ENCODE results near the gene GHR. TPM values are rescaled to one million over a fixed set of nuclear protein-coding genes. Genes with fewer than 3 reads are reported as not detected.

The GHR gene
- total and polyA plus RNA-seq, 10 of the 15 experiments (the other 5 are each of a cell fraction or from before 2014, with no cell fraction given), result 0.23 to 10.2 (median 0.48) TPM

DNA sequence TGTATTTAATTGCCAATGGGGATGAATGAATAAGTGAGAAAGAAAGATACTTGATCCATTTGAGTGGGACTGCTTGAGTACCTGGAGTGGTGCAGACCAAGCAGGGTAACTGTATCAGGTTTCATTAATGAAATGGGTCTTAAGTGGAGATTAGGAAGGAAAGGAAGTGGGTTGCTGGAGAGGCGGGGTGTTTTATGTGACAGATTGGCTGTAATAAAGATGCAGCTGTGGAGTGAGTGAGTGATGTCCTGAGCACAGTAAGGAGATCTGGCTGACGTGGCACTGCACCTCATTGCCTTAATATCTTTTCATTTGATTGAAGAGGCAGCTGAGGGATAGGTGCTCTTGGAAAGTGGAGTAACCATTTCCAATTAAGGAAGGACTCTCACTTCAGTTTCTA, 172.4 kb downstream of the GHR start:
- Histone ChIP-seq H3K9me3 (replicated peaks; ENCODE audit: control insufficient read depth, insufficient read depth, low read length) (no peaks in the 10 kb centered on the region), H3K9ac (ENCODE audit: control insufficient read depth, insufficient read depth, low read length) (no peak overlapping the region), H4K20me1 (ENCODE audit: control insufficient read depth, insufficient read depth) (no peaks in the 10 kb centered on the region), H3K4me3 (no peak overlapping the region), H3K27me3 (replicated peaks in 1 of 2; ENCODE audit: control insufficient read depth in 2 of 2, insufficient read depth in 2 of 2, low read length in 1 of 2) (no peaks in the 10 kb centered on the region), H3K27ac (ENCODE audit: control insufficient read depth, insufficient read depth) (no peak overlapping the region), H3K4me2 (ENCODE audit: control insufficient read depth, insufficient read depth) (no peak overlapping the region), H3K36me3 (ENCODE audit: control insufficient read depth in 2 of 2, insufficient read depth in 2 of 2, low read length in 1 of 2) (no peaks in the 10 kb centered on the region), H3K4me1 (ENCODE audit: control insufficient read depth, insufficient read depth, low read length) (no peaks in the 10 kb centered on the region), H2AFZ (ENCODE audit: control insufficient read depth, low read depth, low read length) (no peak overlapping the region), H3K79me2 (ENCODE audit: control insufficient read depth, insufficient read depth, low read length) (no peaks in the 10 kb centered on the region)
- FAIRE-seq (no peak), DNase-seq (ENCODE audit: low read depth, low spot score) (no peak), ATAC-seq (no peak)
- ChIA-PET RAD21 (ENCODE audit: unreplicated experiment) (no interaction called here), CTCF (interaction anchor here (1.4 to 2.5 kb wide), 2 partner anchors 10 to 12 kb away, joined by 3 to 11 read pairs; no protein-coding TSS in a partner anchor), POLR2A (no interaction called here), SMC1A (ENCODE audit: uncharacterized antibody, unreplicated experiment) (interaction anchor here (1.5 to 3.0 kb wide), 2 partner anchors 9 to 11 kb away, joined by 6 to 14 read pairs; no protein-coding TSS in a partner anchor)
- intact Hi-C loops (cut with micrococcal nuclease; ENCODE audit: unreplicated experiment), result no loop called here
- no peak for TF ChIP-seq RCOR1 (conservative IDR thresholded peaks at IDR 0.05; ENCODE audit: low read depth, low read length)
- TF ChIP-seq MYC (IDR thresholded peaks at IDR 0.05; ENCODE audit: insufficient read depth, insufficient read length, insufficient replicate concordance, low read length, severe bottlenecking), result no peak
- TF ChIP-seq CREM (IDR thresholded peaks at IDR 0.05; ENCODE audit: low read depth), result no peak
- TF ChIP-seq KAT2A (conservative IDR thresholded peaks at IDR 0.05; ENCODE audit: control insufficient read depth, low read depth, low read length), result no peak
- no peak for TF ChIP-seq BCL3 (IDR thresholded peaks at IDR 0.05; ENCODE audit: borderline replicate concordance, insufficient read depth, low read depth, low read length, poor library complexity, severe bottlenecking)
- TF ChIP-seq NFXL1 (IDR thresholded peaks at IDR 0.05; ENCODE audit: borderline replicate concordance), result no peak
- TF ChIP-seq TCF12 (IDR thresholded peaks at IDR 0.05; ENCODE audit: low read depth, low read length), result no peak
- in situ Hi-C loops (cut with MboI), result no loop called here
- BruUV-seq (replicated peaks), result no TSS peak
- WGBS (ENCODE audit: insufficient coverage, insufficient replicate concordance, low lambda C conversion rate, missing lambda C conversion rate), result 13% methylated on average over 2 of the region's 2 CpGs

All from GM12878 (cell line).